Suprapubic skin (tissue), 4 donors: ENCODE measurements around the gene LALBA.
A peak's percentile ranks its signal among the peaks of the same experiment; 100 is the strongest.

ENCODE experiments used
- POLR2A ChIP-seq, 2 donors: fragments of 450-650 bp; IDR thresholded peaks; one replicate each; pipeline ENCODE4 v1.6.1; 2017; ENCODE audit warnings: antibody characterized with exemption in 2 of 2, mild to moderate bottlenecking in 2 of 2, moderate library complexity in 2 of 2
- POLR2AphosphoS5 ChIP-seq, 3 donors: sonication (generic); formaldehyde crosslinking; IDR thresholded peaks; one replicate each; pipeline ENCODE4 v1.6.1; 2017; ENCODE audit warnings: antibody characterized with exemption in 3 of 3
- TF ChIP-seq, protein P1 (sequence below), 2 donors: fragments of 200-600 bp in 1 of 2; fragments of 450-650 bp in 1 of 2; sonication (generic) in 1 of 2; IDR thresholded peaks; one replicate each; pipeline ENCODE4 v1.5.1; 2016 to 2019; ENCODE audit warnings: antibody characterized with exemption in 2 of 2, mild to moderate bottlenecking in 1 of 2, moderate library complexity in 1 of 2

DNA sequence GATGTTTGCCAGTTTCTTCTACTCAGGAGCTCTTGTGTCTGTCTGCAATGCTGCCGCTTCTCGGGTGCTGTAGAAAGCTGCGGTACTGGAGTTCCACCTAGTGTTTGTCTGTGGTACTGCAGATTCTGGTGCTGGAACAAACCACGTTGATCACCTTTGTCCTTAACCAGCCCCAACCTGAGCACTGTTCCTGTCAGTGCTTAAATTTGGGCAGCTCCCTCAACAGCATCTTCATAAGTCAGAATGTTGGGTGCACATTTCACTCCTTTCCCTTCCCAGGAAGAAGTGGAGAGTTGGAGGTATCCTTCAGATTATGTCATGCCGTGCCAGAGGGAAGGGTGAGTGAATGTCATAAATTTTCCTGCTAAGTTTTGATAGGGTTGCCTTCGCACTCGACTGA lies 48.7 kb upstream of the LALBA start:
- no peak for TF ChIP-seq POLR2AphosphoS5 (IDR thresholded peaks at IDR 0.05)
- TF ChIP-seq, protein P1, sequence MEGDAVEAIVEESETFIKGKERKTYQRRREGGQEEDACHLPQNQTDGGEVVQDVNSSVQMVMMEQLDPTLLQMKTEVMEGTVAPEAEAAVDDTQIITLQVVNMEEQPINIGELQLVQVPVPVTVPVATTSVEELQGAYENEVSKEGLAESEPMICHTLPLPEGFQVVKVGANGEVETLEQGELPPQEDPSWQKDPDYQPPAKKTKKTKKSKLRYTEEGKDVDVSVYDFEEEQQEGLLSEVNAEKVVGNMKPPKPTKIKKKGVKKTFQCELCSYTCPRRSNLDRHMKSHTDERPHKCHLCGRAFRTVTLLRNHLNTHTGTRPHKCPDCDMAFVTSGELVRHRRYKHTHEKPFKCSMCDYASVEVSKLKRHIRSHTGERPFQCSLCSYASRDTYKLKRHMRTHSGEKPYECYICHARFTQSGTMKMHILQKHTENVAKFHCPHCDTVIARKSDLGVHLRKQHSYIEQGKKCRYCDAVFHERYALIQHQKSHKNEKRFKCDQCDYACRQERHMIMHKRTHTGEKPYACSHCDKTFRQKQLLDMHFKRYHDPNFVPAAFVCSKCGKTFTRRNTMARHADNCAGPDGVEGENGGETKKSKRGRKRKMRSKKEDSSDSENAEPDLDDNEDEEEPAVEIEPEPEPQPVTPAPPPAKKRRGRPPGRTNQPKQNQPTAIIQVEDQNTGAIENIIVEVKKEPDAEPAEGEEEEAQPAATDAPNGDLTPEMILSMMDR (IDR thresholded peaks at IDR 0.05), result peak; percentile 80 to 96
- no peak for TF ChIP-seq POLR2A (IDR thresholded peaks at IDR 0.05)
